Parathyroid adenoma (tissue), 2 donors: ENCODE results near the gene SHANK3.

ENCODE experiments used
- H2AFZ ChIP-seq: fragments of 300-600 bp; sonication (generic); one replicate; pipeline ENCODE4 v1.7.0; 2017; ENCODE audit warnings: antibody characterized with exemption, mild to moderate bottlenecking
- H3K27ac ChIP-seq: fragments of 300-600 bp; sonication (generic); one replicate; pipeline ENCODE4 v1.7.0; 2017
- H3K27me3 ChIP-seq: fragments of 300-600 bp; sonication (generic); one replicate; pipeline ENCODE4 v1.7.0; 2017; ENCODE audit warnings: low read length; ENCODE audit not compliant: control insufficient read depth, insufficient read depth
- H3K36me3 ChIP-seq: fragments of 300-600 bp; sonication (generic); one replicate; pipeline ENCODE4 v1.7.0; 2017; ENCODE audit warnings: low read length; ENCODE audit not compliant: control insufficient read depth, insufficient read depth
- H3K4me1 ChIP-seq: fragments of 300-600 bp; sonication (generic); one replicate; pipeline ENCODE4 v1.7.0; 2017; ENCODE audit warnings: control low read depth
- H3K4me2 ChIP-seq: fragments of 300-600 bp; sonication (generic); one replicate; pipeline ENCODE4 v1.7.0; 2017; ENCODE audit warnings: low read length
- H3K4me3 ChIP-seq: fragments of 300-600 bp; sonication (generic); one replicate; pipeline ENCODE4 v1.7.0; 2017; ENCODE audit warnings: low read depth, low read length
- H3K79me2 ChIP-seq: fragments of 300-600 bp; sonication (generic); one replicate; pipeline ENCODE4 v1.7.0; 2017; ENCODE audit warnings: control low read depth
- H3K9ac ChIP-seq: fragments of 300-600 bp; sonication (generic); one replicate; pipeline ENCODE4 v1.7.0; 2017; ENCODE audit warnings: mild to moderate bottlenecking
- H3K9me3 ChIP-seq: fragments of 300-600 bp; sonication (generic); one replicate; pipeline ENCODE4 v1.7.0; 2017; ENCODE audit warnings: low read length; ENCODE audit not compliant: control insufficient read depth
- CTCF ChIP-seq: fragments of 300-600 bp; sonication (generic); IDR thresholded peaks from one replicate; pipeline ENCODE4 v1.7.0; 2017; ENCODE audit warnings: antibody characterized with exemption, mild to moderate bottlenecking
- donor health status: primary hyperparathyroidism.

The SHANK3 gene

DNA sequence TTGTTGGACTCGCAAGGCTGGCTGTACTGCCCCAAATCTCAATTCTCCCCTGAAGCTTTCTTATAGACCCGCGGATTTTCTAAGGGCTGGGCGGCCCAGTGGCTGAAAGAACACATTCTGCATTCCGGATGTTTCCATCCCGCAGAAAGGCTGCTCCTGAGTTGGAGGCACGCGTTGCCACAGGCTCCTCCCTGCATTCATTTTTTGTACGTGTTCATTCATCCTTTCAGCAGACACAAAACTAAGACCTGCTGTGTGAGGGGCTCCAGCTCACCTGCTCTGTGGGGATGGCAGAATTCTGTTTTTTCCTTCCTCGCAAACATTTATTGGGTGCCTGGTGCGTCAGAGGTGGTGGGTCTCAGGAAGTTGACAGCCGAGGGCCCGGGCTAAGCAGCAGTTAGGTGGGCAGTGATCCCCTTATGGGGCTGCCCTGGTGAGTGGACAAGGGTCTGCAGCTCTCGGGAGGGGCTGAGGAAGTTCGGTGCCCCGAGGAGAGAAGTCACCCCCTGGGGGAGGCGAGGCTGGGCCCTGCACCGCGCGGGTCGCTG lies 23.7 kb downstream of the SHANK3 start:
- H3K9me3 ChIP-seq = peaks cover 3% of the 10 kb centered on the region
- no peaks in the 10 kb centered on the region for H3K36me3 ChIP-seq
- H3K27me3 ChIP-seq = no peaks in the 10 kb centered on the region
- no peak overlapping the region for H3K27ac ChIP-seq
- no peak overlapping the region for H3K9ac ChIP-seq
- peak overlapping the region; percentile 65 for H3K4me2 ChIP-seq
- no peak overlapping the region for H3K4me3 ChIP-seq
- H3K4me1 ChIP-seq = no peaks in the 10 kb centered on the region
- TF ChIP-seq CTCF = no peak
- H3K79me2 ChIP-seq = no peaks in the 10 kb centered on the region
- H2AFZ ChIP-seq = peak overlapping the region; percentile 63

GRCh38 chr22:50696799-50697561 lies 24.4 kb downstream of the SHANK3 start:
- Histone ChIP-seq H3K4me2 (peak overlapping the region; percentile 65), H3K36me3 (no peaks in the 10 kb centered on the region), H3K4me3 (peak overlapping the region; percentile 36), H2AFZ (peak overlapping the region; percentile 63), H3K9ac (no peak overlapping the region), H3K27ac (no peak overlapping the region), H3K27me3 (no peaks in the 10 kb centered on the region), H3K4me1 (no peaks in the 10 kb centered on the region), H3K79me2 (no peaks in the 10 kb centered on the region), H3K9me3 (no peaks in the 10 kb centered on the region)
- peak; percentile 28 for TF ChIP-seq CTCF

- Histone ChIP-seq H3K36me3 (no peaks in the 10 kb centered on the region), H3K4me1 (no peaks in the 10 kb centered on the region), H3K79me2 (no peaks in the 10 kb centered on the region), H3K9me3 (no peaks in the 10 kb centered on the region), H3K4me3 (no peak overlapping the region), H3K27ac (no peak overlapping the region), H3K4me2 (peak overlapping the region; percentile 76), H2AFZ (no peak overlapping the region), H3K27me3 (no peaks in the 10 kb centered on the region), H3K9ac (no peak overlapping the region)
- TF ChIP-seq CTCF = no peak
Observed at GRCh38 chr22:50697667-50698506, 25.3 kb downstream of the SHANK3 start.

DNA sequence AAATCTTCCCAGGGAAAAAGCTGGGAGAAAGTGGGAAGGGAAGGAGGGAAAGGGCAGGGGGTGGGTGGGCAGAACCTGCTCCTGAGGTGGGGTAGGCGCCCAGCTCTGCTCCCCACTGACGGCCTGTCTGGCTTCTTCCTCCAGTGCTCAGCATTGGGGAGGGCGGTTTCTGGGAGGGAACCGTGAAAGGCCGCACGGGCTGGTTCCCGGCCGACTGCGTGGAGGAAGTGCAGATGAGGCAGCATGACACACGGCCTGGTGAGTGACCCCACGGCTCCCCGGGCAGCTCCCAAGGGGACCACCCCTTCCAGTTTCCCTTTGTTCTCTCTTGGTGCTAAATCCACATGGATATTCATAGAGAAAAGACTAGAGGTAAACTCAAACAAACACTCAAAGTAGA lies 25.9 kb downstream of the SHANK3 start:
- H3K4me3 ChIP-seq = no peak overlapping the region
- no peak overlapping the region for H2AFZ ChIP-seq
- no peaks in the 10 kb centered on the region for H3K9me3 ChIP-seq
- H3K27ac ChIP-seq = no peak overlapping the region
- TF ChIP-seq CTCF = no peak
- H3K27me3 ChIP-seq = no peaks in the 10 kb centered on the region
- no peaks in the 10 kb centered on the region for H3K4me1 ChIP-seq
- H3K4me2 ChIP-seq = no peak overlapping the region
- no peaks in the 10 kb centered on the region for H3K36me3 ChIP-seq
- H3K9ac ChIP-seq = no peak overlapping the region
- H3K79me2 ChIP-seq = no peaks in the 10 kb centered on the region
